KOPT-K1 (cell line): ENCODE measurements around the gene CRYBG2.
"Not testable (repeated sequence)": the region's sequence is repeated elsewhere in the genome, so short reads cannot be mapped to it uniquely, and the experiment has no call there.

Experiments used
- H3K27ac ChIP-seq: fragments of 200-600 bp; sonication (generic); 2 replicates; pipeline ENCODE4 v1.5.1; 2016; ENCODE audit warnings: antibody characterized with exemption, mild to moderate bottlenecking, low read depth, low read length; ENCODE audit not compliant: poor library complexity, severe bottlenecking
- H3K36me3 ChIP-seq: fragments of 200-600 bp; sonication (generic); 2 replicates; pipeline ENCODE4 v1.5.1; 2017; ENCODE audit warnings: antibody characterized with exemption, mild to moderate bottlenecking, low read length, moderate library complexity; ENCODE audit not compliant: insufficient read depth
- H3K9me3 ChIP-seq: fragments of 200-600 bp; sonication (generic); 2 replicates; pipeline ENCODE4 v1.5.1; 2017; ENCODE audit warnings: antibody characterized with exemption, low read length, mild to moderate bottlenecking; ENCODE audit not compliant: insufficient read depth, poor library complexity, severe bottlenecking

Gene CRYBG2

DNA sequence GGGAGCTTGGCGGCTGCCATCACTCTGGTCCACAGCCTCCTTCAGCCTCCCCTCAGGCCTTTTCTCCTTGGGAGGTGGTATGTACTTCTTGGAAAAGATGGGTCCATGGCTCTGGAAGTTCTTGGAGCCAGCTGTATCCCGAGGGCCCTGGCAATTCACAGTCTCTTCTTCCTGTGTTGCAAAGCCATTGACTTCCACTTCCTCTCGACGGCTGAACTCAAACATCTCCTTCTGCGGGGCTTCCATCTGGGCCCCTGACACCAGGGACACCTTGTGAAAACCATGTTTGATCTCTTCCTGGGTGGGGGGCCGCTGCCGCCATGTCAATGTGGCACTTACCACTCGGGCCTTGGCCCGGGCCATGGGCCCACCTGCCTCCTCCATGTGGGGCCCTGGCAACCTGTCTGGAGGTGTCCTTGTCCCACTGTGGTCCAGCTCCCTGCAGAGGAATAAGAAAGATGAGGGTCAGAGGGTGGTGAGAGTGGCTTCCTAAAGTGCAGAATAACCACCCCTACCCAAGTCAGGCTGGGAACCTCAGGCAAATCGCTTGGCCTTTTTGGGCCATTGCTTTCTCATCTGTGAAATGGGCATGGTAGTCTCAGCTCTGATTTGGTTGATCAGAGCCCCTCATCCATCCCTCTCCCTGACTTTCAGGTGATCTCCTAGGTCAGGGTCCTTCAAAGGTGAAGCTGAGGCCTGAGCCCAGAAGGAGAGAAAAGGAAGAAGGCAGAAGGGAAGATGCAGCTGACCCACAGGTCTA, 7.5 kb downstream of the CRYBG2 start:
- Histone ChIP-seq H3K9me3 (no peaks in the 10 kb centered on the region), H3K36me3 (no peaks in the 10 kb centered on the region), H3K27ac (no peak overlapping the region)

GRCh38 chr1:26345718-26346117, 8.2 kb downstream of the CRYBG2 start:
- Histone ChIP-seq H3K27ac (no peak overlapping the region), H3K36me3 (no peaks in the 10 kb centered on the region), H3K9me3 (no peaks in the 10 kb centered on the region)

DNA sequence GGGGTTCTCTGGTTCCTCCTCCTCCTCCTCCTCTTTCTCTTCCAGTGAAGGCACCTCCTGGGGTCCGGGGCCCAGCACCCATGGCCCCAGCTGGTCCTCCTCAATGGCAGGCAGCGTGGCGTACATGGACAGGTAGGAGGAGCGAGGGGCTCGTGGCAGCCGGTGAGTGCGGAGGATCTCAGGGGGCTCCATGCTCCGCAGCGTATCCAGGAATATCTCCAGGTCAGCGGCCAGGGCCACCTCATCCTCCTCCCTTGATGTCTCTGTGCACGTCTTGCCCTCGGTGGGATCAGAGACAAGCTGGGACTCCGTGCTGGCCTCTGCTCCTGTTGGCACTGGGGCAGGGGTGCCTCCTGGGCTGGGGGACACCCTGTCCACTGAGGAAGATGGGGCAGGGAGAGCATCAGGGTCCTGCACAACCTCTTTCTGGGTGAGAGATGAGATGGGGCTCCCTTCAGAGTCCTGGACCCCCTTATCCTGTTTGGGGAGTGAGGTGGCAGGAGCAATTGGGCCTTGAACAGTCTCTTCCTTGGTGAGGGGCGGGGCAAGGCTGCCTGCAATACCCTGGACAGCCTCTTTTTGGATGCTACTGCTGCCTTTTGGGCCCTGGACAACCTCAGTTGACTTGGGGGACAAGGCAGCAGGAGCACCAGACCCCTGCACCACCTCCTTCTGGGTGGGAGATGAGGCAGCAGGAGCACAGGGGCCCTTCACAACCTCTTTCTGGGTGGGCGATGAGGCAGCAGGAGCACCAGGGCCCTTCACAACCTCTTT, 9.6 kb downstream of the CRYBG2 start:
- H3K27ac ChIP-seq = no peak overlapping the region
- no peaks in the 10 kb centered on the region for H3K36me3 ChIP-seq
- H3K9me3 ChIP-seq = no peaks in the 10 kb centered on the region

- no peaks in the 10 kb centered on the region for H3K9me3 ChIP-seq
- H3K36me3 ChIP-seq = no peaks in the 10 kb centered on the region
- H3K27ac ChIP-seq = no peak overlapping the region
Observed at GRCh38 chr1:26340047-26340481, 13.9 kb downstream of the CRYBG2 start.

DNA sequence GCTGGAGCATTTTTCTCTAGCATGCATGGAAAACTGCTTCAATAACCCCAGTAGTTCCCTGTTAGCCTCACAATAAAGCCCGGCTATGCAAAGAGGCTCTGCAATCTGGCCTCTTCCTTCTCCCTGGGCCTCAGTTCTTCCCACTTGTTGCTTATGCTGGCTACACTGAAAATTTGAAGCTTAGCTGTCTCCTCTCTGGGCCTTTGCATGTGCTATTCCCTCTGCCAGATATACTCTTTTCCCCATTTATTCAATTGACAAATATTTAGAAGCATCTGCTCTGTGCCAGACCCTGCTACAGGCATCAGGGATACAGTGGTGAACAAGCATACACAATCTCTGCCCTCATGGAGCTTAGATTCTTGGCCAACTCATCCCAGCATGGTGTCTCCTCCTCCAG, 15.3 kb downstream of the CRYBG2 start:
- Histone ChIP-seq H3K9me3 (no peaks in the 10 kb centered on the region), H3K36me3 (no peaks in the 10 kb centered on the region), H3K27ac (no peak overlapping the region)

GRCh38 chr1:26337625-26338024, 16.3 kb downstream of the CRYBG2 start:
- no peaks in the 10 kb centered on the region for H3K36me3 ChIP-seq
- no peaks in the 10 kb centered on the region for H3K9me3 ChIP-seq
- no peak overlapping the region for H3K27ac ChIP-seq

DNA sequence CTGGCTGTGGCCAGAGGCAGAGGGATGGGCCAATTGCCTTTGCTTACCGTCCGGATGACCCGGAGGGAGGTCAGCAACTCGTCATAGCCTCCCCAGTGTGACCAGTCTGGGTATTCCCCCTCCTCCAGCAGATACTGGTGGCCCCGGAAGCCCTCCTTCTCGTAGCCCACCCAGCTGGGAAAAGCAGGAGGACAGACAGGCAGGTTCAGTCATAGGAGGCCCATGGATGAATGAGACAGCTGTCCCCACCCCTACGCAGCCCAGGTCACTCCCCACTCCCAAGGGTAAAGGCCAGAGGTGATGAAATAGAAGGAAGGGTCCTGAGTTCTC, 16.8 kb downstream of the CRYBG2 start:
- no peak overlapping the region for H3K27ac ChIP-seq
- H3K9me3 ChIP-seq = no peaks in the 10 kb centered on the region
- H3K36me3 ChIP-seq = no peaks in the 10 kb centered on the region

GRCh38 chr1:26336477-26337205, 17.3 kb downstream of the CRYBG2 start:
- Histone ChIP-seq H3K9me3 (no peaks in the 10 kb centered on the region), H3K36me3 (no peaks in the 10 kb centered on the region), H3K27ac (no peak overlapping the region)

DNA sequence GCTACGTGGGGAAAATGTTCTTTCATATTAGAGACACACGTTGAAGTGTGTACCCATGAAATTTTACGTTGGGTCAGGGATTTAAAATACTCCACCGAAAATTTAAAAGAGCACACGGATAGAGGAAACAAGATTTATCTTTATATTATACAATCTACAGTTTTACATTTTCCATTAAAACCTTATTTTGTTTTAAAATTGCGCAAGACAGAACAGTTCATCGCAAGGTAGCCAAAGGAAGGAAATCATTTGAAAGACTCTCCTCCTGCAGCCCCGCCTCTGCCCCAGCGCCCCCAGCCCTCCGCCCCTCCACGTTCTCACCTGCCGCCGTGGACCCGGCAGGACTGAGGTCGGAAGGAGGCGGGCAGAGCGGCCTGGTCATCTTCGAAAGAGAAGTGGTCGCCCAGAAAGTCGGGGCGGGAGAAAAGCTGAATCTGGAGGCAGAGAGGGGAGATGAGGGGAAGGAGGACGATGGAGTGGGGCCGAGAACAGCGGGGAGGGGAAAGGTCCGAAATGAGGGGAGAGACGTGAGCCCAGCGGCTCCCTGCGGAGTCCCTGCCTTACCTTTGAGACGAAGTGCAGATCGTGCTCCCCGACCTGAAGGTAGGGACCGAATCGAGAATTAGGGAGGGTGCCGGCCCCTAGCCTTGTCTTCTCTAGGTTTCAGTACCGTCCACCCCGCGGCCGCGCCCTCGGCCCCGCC, 18.0 kb downstream of the CRYBG2 start:
- Histone ChIP-seq H3K9me3 (no peaks in the 10 kb centered on the region), H3K36me3 (no peaks in the 10 kb centered on the region), H3K27ac (no peak overlapping the region)

- not testable (repeated sequence) for H3K9me3 ChIP-seq, H3K27ac ChIP-seq, H3K36me3 ChIP-seq
Observed at GRCh38 chr1:26333312-26333711, 20.6 kb downstream of the CRYBG2 start.

- Histone ChIP-seq H3K36me3 (no peaks in the 10 kb centered on the region), H3K27ac (no peak overlapping the region), H3K9me3 (no peaks in the 10 kb centered on the region)
Observed at GRCh38 chr1:26330276-26330675, 23.7 kb downstream of the CRYBG2 start.

DNA sequence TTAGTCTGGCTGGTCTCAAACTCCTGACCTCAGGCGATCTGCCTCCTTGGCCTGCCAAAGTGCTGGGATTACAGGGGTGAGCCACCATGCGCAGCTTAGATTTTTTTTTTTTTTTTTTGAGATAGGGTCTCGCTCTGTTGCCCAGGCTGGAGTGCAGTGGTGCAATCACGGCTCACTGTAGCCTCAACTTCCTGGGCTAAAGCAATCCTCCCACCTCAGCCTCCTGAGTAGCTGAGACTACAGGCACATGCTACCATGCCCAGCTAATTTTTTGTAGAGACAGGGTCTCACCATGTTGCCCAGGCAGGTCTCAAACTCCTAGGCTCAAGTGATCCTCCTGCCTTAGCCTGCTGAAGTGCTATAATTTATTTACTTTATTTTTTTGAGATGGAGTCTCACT, 24.6 kb downstream of the CRYBG2 start:
- not testable (repeated sequence) for H3K9me3 ChIP-seq, H3K36me3 ChIP-seq, H3K27ac ChIP-seq

- Histone ChIP-seq H3K9me3 (no peaks in the 10 kb centered on the region), H3K27ac (no peak overlapping the region), H3K36me3 (no peaks in the 10 kb centered on the region)
Observed at GRCh38 chr1:26328597-26328996, 25.3 kb downstream of the CRYBG2 start.

DNA sequence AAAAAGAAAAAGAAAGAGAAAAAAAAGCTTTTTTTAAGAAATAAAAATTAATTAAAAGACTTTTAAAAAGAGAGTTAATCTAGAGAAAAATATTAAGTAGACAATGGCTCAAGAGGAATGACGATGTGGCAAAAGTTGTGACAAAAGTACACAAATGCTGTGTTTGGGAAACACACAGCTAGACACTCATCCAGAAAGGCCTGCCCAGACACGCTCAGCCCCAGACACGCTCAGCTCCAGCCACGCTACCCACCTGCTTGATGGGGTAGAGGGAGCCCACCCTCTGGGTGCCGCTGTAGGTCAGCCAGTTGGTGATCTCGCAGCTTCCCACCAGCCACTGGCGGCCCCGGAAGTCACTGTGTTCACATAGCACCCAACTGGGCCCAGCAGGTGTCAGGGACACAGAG, 26.0 kb downstream of the CRYBG2 start:
- Histone ChIP-seq H3K36me3 (no peaks in the 10 kb centered on the region), H3K9me3 (no peaks in the 10 kb centered on the region)

DNA sequence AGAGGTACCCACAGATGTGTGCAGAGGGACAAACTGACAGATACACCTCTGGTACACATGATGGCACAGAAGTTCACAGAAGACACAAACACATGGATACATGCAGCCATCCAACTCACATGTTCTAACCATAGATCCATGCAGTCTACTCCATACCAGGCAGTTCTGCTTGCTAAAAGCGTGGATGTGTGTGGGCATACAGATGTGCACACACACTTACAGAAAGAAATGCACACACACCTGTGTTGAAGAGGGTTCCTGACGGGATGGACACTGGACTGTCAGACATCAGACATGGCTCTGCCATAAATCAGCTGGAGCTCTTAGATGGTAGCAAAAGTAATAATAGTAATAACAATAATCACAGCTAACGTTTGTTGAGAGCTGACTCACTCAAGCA, 29.4 kb downstream of the CRYBG2 start:
- no peak overlapping the region for H3K27ac ChIP-seq
- H3K36me3 ChIP-seq = no peaks in the 10 kb centered on the region
- H3K9me3 ChIP-seq = no peaks in the 10 kb centered on the region

More for the DNA sequence above, 26.0 kb downstream of the CRYBG2 start:
- no peak overlapping the region for H3K27ac ChIP-seq
